Natural killer cell (primary cell): Measurements from ENCODE around the gene PLCG2. TPM values are rescaled to one million over a fixed set of nuclear protein-coding genes. Genes with fewer than 3 reads are reported as not detected.
A peak's percentile ranks its signal among the peaks of the same experiment; 100 is the strongest.

Source experiments
- ATAC-seq, 3 donors: fragments of 150-1000 bp in 2 of 3; fragments of 200-7000 bp in 1 of 3; cut with Tn5 transposase; 1 replicate in 1 of 3; 2 replicates in 2 of 3; pipeline ENCODE4 v1.10.0; 2021; ENCODE audit warnings: mild to moderate bottlenecking in 2 of 3, moderate library complexity in 2 of 3
- DNase-seq, 2 donors: peaks; one replicate each; pipeline versions ENCODE4 v3.0.0 to v3.0.0-alpha.2; 2013 to 2021; ENCODE audit warnings: mixed read lengths in 1 of 2
- H3K27ac ChIP-seq: one replicate; pipeline ENCODE4 v1.5.1; 2013; ENCODE audit warnings: mild to moderate bottlenecking, low read length
- H3K27me3 ChIP-seq: one replicate; pipeline ENCODE4 v1.6.1; 2013; ENCODE audit warnings: low read length; ENCODE audit not compliant: control insufficient read depth, insufficient read depth
- H3K36me3 ChIP-seq: one replicate; pipeline ENCODE4 v1.6.1; 2013; ENCODE audit warnings: low read length; ENCODE audit not compliant: control insufficient read depth, insufficient read depth
- H3K4me1 ChIP-seq: one replicate; pipeline ENCODE4 v1.6.1; 2013; ENCODE audit warnings: low read length; ENCODE audit not compliant: control insufficient read depth, insufficient read depth
- H3K4me3 ChIP-seq: one replicate; pipeline ENCODE4 v1.5.1; 2013; ENCODE audit warnings: low read length
- H3K9me3 ChIP-seq: one replicate; pipeline ENCODE4 v1.6.1; 2013; ENCODE audit warnings: low read length; ENCODE audit not compliant: control insufficient read depth, insufficient read depth
- H3K27ac Mint-ChIP-seq, 2 donors: one replicate each; pipeline ENCODE4 v1.8.0; 2022; ENCODE audit warnings: mild to moderate bottlenecking in 2 of 2, mixed read lengths in 2 of 2, moderate library complexity in 1 of 2
- H3K27me3 Mint-ChIP-seq, 2 donors: one replicate each; pipeline ENCODE4 v1.8.0; 2022; ENCODE audit warnings: low read depth in 2 of 2, mixed read lengths in 2 of 2
- H3K36me3 Mint-ChIP-seq: one replicate; pipeline ENCODE4 v1.8.0; 2022; ENCODE audit warnings: mixed read lengths
- H3K4me1 Mint-ChIP-seq, 2 donors: one replicate each; pipeline ENCODE4 v1.8.0; 2022; ENCODE audit warnings: mixed read lengths in 2 of 2
- H3K4me3 Mint-ChIP-seq: one replicate; pipeline ENCODE4 v1.8.0; 2022; ENCODE audit warnings: mild to moderate bottlenecking, moderate library complexity, mixed read lengths
- H3K9me3 Mint-ChIP-seq, 2 donors: one replicate each; pipeline ENCODE4 v1.8.0; 2022; ENCODE audit warnings: mixed read lengths in 2 of 2
- WGBS: methylation state at CpG from one replicate; pipeline ENCODE4 v1.1.7; 2013; ENCODE audit warnings: missing lambda C conversion rate; ENCODE audit not compliant: insufficient coverage; 5-methylcytosine and 5-hydroxymethylcytosine counted together
- intact Hi-C: fragments of 100-400 bp; cut with micrococcal nuclease; formaldehyde crosslinking; loops from one replicate; pipeline ENCODE4 v1.14.2; 2022
- total RNA-seq, 4 donors: library from RNA; stranded (reverse); fragments of 120-200 nt in 1 of 4; gene quantifications; one replicate each; pipeline versions ENCODE4 v1.2.3 to v1.2.4, GENCODE V29; 2013 to 2022
- TF ChIP-seq, protein P1 (sequence below): fragments of 200-600 bp; IDR thresholded peaks from one replicate; pipeline ENCODE4 v1.8.0; 2022; ENCODE audit warnings: antibody characterized with exemption

Gene PLCG2
- total RNA-seq, 3 donors from 2014 or later (not counting 1 experiment from before 2014, with no cell fraction given), result 250 to 298 (median 285) TPM

DNA sequence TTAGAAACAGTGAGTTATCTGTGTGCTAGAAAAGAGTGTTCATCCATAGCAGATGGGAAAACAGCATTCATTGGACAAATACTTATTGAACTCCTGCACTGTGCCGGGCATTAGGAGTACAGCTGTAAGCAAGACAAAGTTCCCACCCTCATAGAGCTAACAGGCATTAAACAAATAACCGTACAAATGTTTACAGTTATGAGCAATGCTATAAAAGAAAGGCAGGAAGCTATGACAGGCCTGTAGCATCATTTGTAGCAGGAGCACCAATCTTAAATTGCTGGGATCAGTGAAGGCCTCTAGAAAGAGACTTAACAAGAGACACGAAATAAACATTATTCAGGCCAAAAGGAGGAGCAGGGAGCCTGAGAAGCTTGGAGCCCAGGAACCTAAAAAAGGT lies 216.6 kb downstream of the PLCG2 start:
- Histone ChIP-seq H3K9me3 (no peaks in the 10 kb centered on the region), H3K27me3 (no peaks in the 10 kb centered on the region), H3K4me1 (no peaks in the 10 kb centered on the region), H3K4me3 (no peak overlapping the region), H3K36me3 (peaks cover 26% of the 10 kb centered on the region), H3K27ac (no peak overlapping the region)
- TF ChIP-seq, protein P1, sequence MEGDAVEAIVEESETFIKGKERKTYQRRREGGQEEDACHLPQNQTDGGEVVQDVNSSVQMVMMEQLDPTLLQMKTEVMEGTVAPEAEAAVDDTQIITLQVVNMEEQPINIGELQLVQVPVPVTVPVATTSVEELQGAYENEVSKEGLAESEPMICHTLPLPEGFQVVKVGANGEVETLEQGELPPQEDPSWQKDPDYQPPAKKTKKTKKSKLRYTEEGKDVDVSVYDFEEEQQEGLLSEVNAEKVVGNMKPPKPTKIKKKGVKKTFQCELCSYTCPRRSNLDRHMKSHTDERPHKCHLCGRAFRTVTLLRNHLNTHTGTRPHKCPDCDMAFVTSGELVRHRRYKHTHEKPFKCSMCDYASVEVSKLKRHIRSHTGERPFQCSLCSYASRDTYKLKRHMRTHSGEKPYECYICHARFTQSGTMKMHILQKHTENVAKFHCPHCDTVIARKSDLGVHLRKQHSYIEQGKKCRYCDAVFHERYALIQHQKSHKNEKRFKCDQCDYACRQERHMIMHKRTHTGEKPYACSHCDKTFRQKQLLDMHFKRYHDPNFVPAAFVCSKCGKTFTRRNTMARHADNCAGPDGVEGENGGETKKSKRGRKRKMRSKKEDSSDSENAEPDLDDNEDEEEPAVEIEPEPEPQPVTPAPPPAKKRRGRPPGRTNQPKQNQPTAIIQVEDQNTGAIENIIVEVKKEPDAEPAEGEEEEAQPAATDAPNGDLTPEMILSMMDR, result no peak
- DNase-seq (no peak), ATAC-seq (no peak)
- WGBS, result 94% methylated on average over 3 of the region's 3 CpGs
- Mint-ChIP-seq H3K4me1 (peaks cover 0 to 7% of the 10 kb centered on the region in 2 donors), H3K9me3 (no peaks in the 10 kb centered on the region), H3K27me3 (no peaks in the 10 kb centered on the region), H3K4me3 (no peak overlapping the region), H3K36me3 (peaks cover 15% of the 10 kb centered on the region), H3K27ac (peak overlapping the region in 1 of 2 donors; percentile 3)
- intact Hi-C loops, result no loop called here

GRCh38 chr16:81996664-81997509 lies 217.8 kb downstream of the PLCG2 start:
- TF ChIP-seq, protein P1, result no peak
- no peak overlapping the region for H3K27ac Mint-ChIP-seq
- Histone ChIP-seq H3K27ac (no peak overlapping the region), H3K27me3 (no peaks in the 10 kb centered on the region), H3K4me3 (no peak overlapping the region), H3K36me3 (peaks cover 26% of the 10 kb centered on the region), H3K9me3 (no peaks in the 10 kb centered on the region), H3K4me1 (no peaks in the 10 kb centered on the region)
- peaks cover 15% of the 10 kb centered on the region for H3K36me3 Mint-ChIP-seq
- H3K4me1 Mint-ChIP-seq, result peaks cover 1 to 7% of the 10 kb centered on the region in 2 donors
- intact Hi-C loops, result no loop called here
- 86% methylated on average over 11 of the region's 11 CpGs for WGBS
- no peaks in the 10 kb centered on the region for H3K9me3 Mint-ChIP-seq
- no peaks in the 10 kb centered on the region for H3K27me3 Mint-ChIP-seq
- H3K4me3 Mint-ChIP-seq, result no peak overlapping the region
- DNase-seq (no peak), ATAC-seq (no peak)

DNA sequence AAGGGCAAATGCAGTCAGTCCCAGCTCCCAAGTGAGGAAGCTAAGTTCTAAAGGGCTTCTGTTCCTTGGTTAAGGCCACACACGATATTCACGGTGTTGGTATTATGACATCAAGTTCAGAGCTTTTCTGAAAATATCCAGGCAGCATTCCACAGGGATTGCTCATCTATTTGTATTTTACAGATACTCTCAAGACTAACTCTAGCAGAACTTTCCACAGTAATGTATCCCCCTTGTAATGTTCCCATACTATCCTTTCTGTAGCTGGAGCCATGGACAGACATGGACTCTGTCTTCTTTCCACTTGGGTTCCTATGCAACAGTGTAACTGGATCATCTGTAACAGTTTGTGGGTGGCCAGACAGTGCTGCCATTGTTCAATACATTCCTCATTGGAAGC lies 218.6 kb downstream of the PLCG2 start:
- no peak for ATAC-seq
- WGBS, result 94% methylated on average over 2 of the region's 2 CpGs
- H3K4me3 Mint-ChIP-seq, result no peak overlapping the region

More for the DNA sequence above, 218.6 kb downstream of the PLCG2 start:
- Mint-ChIP-seq H3K27ac (no peak overlapping the region), H3K36me3 (peaks cover 15% of the 10 kb centered on the region), H3K4me1 (peaks cover 6 to 7% of the 10 kb centered on the region in 2 donors), H3K9me3 (no peaks in the 10 kb centered on the region), H3K27me3 (no peaks in the 10 kb centered on the region)
- Histone ChIP-seq H3K4me3 (no peak overlapping the region), H3K27ac (no peak overlapping the region), H3K9me3 (no peaks in the 10 kb centered on the region), H3K27me3 (no peaks in the 10 kb centered on the region), H3K36me3 (peaks cover 26% of the 10 kb centered on the region), H3K4me1 (no peaks in the 10 kb centered on the region)
- DNase-seq, result no peak
- TF ChIP-seq, protein P1, result no peak
- intact Hi-C loops, result no loop called here
